ENCODE data around the gene GCLC.

DNA sequence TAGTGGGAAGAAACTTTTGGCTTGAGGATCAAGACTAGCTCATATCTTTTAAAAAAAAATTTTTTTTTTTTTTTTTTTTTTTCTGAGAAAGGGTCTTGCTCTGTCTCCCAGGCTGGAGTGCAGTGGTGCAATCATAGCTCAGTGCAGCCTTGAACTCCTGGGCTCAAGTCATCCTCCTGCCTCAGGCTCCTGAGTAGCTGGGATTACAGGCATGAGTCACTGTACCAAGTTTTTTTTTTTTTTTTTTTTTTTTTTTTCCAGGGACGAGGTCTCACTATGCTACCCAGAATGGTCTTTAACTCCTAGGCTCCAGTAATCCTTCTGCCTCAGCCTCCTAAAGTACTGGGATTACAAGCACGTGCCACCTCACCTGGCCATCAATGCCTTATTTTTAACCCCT is 27.9 kb downstream of the GCLC start:
- TF ChIP-seq TAF1 (IDR thresholded peaks at IDR 0.05; ENCODE audit: borderline replicate concordance, low read depth, low read length) (no peak), BRCA1 (IDR thresholded peaks at IDR 0.05; ENCODE audit: low read depth, low read length) (no peak)
- TF ChIP-seq, protein P1, sequence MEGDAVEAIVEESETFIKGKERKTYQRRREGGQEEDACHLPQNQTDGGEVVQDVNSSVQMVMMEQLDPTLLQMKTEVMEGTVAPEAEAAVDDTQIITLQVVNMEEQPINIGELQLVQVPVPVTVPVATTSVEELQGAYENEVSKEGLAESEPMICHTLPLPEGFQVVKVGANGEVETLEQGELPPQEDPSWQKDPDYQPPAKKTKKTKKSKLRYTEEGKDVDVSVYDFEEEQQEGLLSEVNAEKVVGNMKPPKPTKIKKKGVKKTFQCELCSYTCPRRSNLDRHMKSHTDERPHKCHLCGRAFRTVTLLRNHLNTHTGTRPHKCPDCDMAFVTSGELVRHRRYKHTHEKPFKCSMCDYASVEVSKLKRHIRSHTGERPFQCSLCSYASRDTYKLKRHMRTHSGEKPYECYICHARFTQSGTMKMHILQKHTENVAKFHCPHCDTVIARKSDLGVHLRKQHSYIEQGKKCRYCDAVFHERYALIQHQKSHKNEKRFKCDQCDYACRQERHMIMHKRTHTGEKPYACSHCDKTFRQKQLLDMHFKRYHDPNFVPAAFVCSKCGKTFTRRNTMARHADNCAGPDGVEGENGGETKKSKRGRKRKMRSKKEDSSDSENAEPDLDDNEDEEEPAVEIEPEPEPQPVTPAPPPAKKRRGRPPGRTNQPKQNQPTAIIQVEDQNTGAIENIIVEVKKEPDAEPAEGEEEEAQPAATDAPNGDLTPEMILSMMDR (IDR thresholded peaks at IDR 0.05 in 2 of 3, conservative IDR thresholded peaks at IDR 0.05 in 1 of 3; ENCODE audit: control insufficient read depth in 2 of 3, extremely low read depth in 1 of 3, insufficient read depth in 1 of 3, low read depth in 3 of 3, low read length in 3 of 3): no peak

All from GM12878 (cell line).